NCI-H128 (cell line): ENCODE measurements around the gene PDK2.

Experiments
- DNase-seq: peaks from one replicate; lab custom pipeline; 2025; ENCODE audit not compliant: unreplicated experiment; lab: John Stamatoyannopoulos, UW

The PDK2 gene

GRCh38 chr17:50099003-50099402 lies 3.9 kb downstream of the PDK2 start:
- no peak for DNase-seq

GRCh38 chr17:50100480-50100883 lies 5.3 kb downstream of the PDK2 start:
- DNase-seq = no peak

GRCh38 chr17:50100921-50101345 lies 5.8 kb downstream of the PDK2 start:
- no peak for DNase-seq

GRCh38 chr17:50101346-50102163 lies 6.4 kb downstream of the PDK2 start:
- no peak for DNase-seq

GRCh38 chr17:50102164-50102991 lies 7.2 kb downstream of the PDK2 start:
- no peak for DNase-seq

GRCh38 chr17:50103252-50103651 lies 8.1 kb downstream of the PDK2 start:
- no peak for DNase-seq

GRCh38 chr17:50103941-50104340 lies 8.8 kb downstream of the PDK2 start:
- no peak for DNase-seq

- DNase-seq = no peak
Observed at GRCh38 chr17:50105811-50106210, 10.7 kb downstream of the PDK2 start.

- no peak for DNase-seq
Observed at GRCh38 chr17:50106393-50107131, 11.4 kb downstream of the PDK2 start.

GRCh38 chr17:50107790-50108414 lies 12.8 kb downstream of the PDK2 start:
- DNase-seq = no peak

GRCh38 chr17:50108556-50108955 lies 13.4 kb downstream of the PDK2 start:
- no peak for DNase-seq

- DNase-seq = no peak
Observed at GRCh38 chr17:50109207-50109606, 14.1 kb downstream of the PDK2 start.

GRCh38 chr17:50109785-50110184 lies 14.6 kb downstream of the PDK2 start:
- no peak for DNase-seq

GRCh38 chr17:50110591-50111349 lies 15.6 kb downstream of the PDK2 start:
- DNase-seq = no peak

- no peak for DNase-seq
Observed at GRCh38 chr17:50111673-50112655, 16.8 kb downstream of the PDK2 start.

- no peak for DNase-seq
Observed at GRCh38 chr17:50112694-50113093, 17.5 kb downstream of the PDK2 start.

- no peak for DNase-seq
Observed at GRCh38 chr17:50113624-50114320, 18.6 kb downstream of the PDK2 start.

GRCh38 chr17:50114401-50114800 lies 19.2 kb downstream of the PDK2 start:
- no peak for DNase-seq
